Nephron (organoid): Measurements from ENCODE around the gene VAMP1.

Source experiments
- H3K27ac Mint-ChIP-seq, 3 experiments: 2 replicates each; pipeline ENCODE4 v1.8.0; 2020; ENCODE audit warnings: mixed read lengths in 3 of 3, mild to moderate bottlenecking in 2 of 3, moderate library complexity in 1 of 3
- H3K27me3 Mint-ChIP-seq: 2 replicates; pipeline ENCODE4 v1.8.0; 2021; ENCODE audit warnings: low read depth, mild to moderate bottlenecking, moderate library complexity, mixed read lengths
- H3K36me3 Mint-ChIP-seq: 2 replicates; pipeline ENCODE4 v1.8.0; 2020; ENCODE audit warnings: low read depth, mixed read lengths
- H3K4me1 Mint-ChIP-seq: 2 replicates; pipeline ENCODE4 v1.8.0; 2020; ENCODE audit warnings: mixed read lengths
- H3K4me3 Mint-ChIP-seq, 3 experiments: 2 replicates each; pipeline ENCODE4 v1.8.0; 2020; ENCODE audit warnings: mild to moderate bottlenecking in 3 of 3, mixed read lengths in 3 of 3, moderate library complexity in 2 of 3
- H3K9me3 Mint-ChIP-seq: 2 replicates; pipeline ENCODE4 v1.8.0; 2020; ENCODE audit warnings: mixed read lengths
- CTCF ChIP-seq, 3 experiments: fragments of 200-600 bp; sonication (generic); IDR thresholded peaks; one replicate each; pipeline ENCODE4 v1.5.0; 2021; ENCODE audit warnings: antibody characterized with exemption in 3 of 3; ENCODE audit not compliant: unreplicated experiment in 3 of 3

VAMP1 gene

GRCh38 chr12:6461401-6462233 is 8.9 kb downstream of the VAMP1 start:
- no peaks in the 10 kb centered on the region for H3K27me3 Mint-ChIP-seq
- H3K36me3 Mint-ChIP-seq, result peaks cover 48% of the 10 kb centered on the region
- peaks cover 5% of the 10 kb centered on the region for H3K4me1 Mint-ChIP-seq
- H3K27ac Mint-ChIP-seq, result no peak overlapping the region
- TF ChIP-seq CTCF (IDR thresholded peaks at IDR 0.05; ENCODE audit: unreplicated experiment in 3 of 3), result no peak
- no peak overlapping the region for H3K4me3 Mint-ChIP-seq
- H3K9me3 Mint-ChIP-seq, result no peaks in the 10 kb centered on the region

- H3K9me3 Mint-ChIP-seq, result no peaks in the 10 kb centered on the region
- H3K27me3 Mint-ChIP-seq, result no peaks in the 10 kb centered on the region
- H3K4me3 Mint-ChIP-seq, result no peak overlapping the region
- TF ChIP-seq CTCF (IDR thresholded peaks at IDR 0.05; ENCODE audit: unreplicated experiment in 3 of 3), result no peak
- H3K36me3 Mint-ChIP-seq, result peaks cover 48% of the 10 kb centered on the region
- H3K4me1 Mint-ChIP-seq, result peaks cover 5% of the 10 kb centered on the region
- H3K27ac Mint-ChIP-seq, result no peak overlapping the region
These were observed 9.6 kb downstream of the VAMP1 start for GRCh38 chr12:6460751-6461371.

- no peaks in the 10 kb centered on the region for H3K27me3 Mint-ChIP-seq
- H3K9me3 Mint-ChIP-seq, result no peaks in the 10 kb centered on the region
- no peak overlapping the region for H3K27ac Mint-ChIP-seq
- no peak overlapping the region for H3K4me3 Mint-ChIP-seq
- H3K4me1 Mint-ChIP-seq, result no peaks in the 10 kb centered on the region
- TF ChIP-seq CTCF (IDR thresholded peaks at IDR 0.05; ENCODE audit: unreplicated experiment in 3 of 3), result no peak
- peaks cover 33% of the 10 kb centered on the region for H3K36me3 Mint-ChIP-seq
These were observed 11.5 kb downstream of the VAMP1 start for GRCh38 chr12:6459004-6459337.

GRCh38 chr12:6458281-6459003 is 12.0 kb downstream of the VAMP1 start:
- no peak overlapping the region for H3K27ac Mint-ChIP-seq
- H3K9me3 Mint-ChIP-seq, result no peaks in the 10 kb centered on the region
- no peak overlapping the region for H3K4me3 Mint-ChIP-seq
- no peak for TF ChIP-seq CTCF (IDR thresholded peaks at IDR 0.05; ENCODE audit: unreplicated experiment in 3 of 3)
- H3K36me3 Mint-ChIP-seq, result peaks cover 32% of the 10 kb centered on the region
- no peaks in the 10 kb centered on the region for H3K27me3 Mint-ChIP-seq
- H3K4me1 Mint-ChIP-seq, result no peaks in the 10 kb centered on the region

GRCh38 chr12:6457220-6457945 is 13.1 kb downstream of the VAMP1 start:
- Mint-ChIP-seq H3K4me1 (peaks cover 6% of the 10 kb centered on the region), H3K4me3 (no peak overlapping the region), H3K36me3 (peaks cover 28% of the 10 kb centered on the region), H3K27me3 (no peaks in the 10 kb centered on the region), H3K27ac (no peak overlapping the region), H3K9me3 (no peaks in the 10 kb centered on the region)
- no peak for TF ChIP-seq CTCF (IDR thresholded peaks at IDR 0.05; ENCODE audit: unreplicated experiment in 3 of 3)
